Vagina (tissue), 2 donors: Measurements from ENCODE around the gene CD22. TPM values are rescaled to one million over a fixed set of nuclear protein-coding genes. Genes with fewer than 3 reads are reported as not detected.

Source experiments
- DNase-seq, 2 donors: peaks; one replicate each; pipeline ENCODE4 v3.0.0-alpha.2; 2017; ENCODE audit errors: extremely low spot score in 2 of 2
- H3K27ac ChIP-seq: fragments of 200-600 bp; sonication (generic); one replicate; pipeline ENCODE4 v1.5.1; 2019
- H3K27me3 ChIP-seq: fragments of 200-600 bp; sonication (generic); one replicate; pipeline ENCODE4 v1.5.1; 2019
- H3K36me3 ChIP-seq, 2 donors: fragments of 200-600 bp; sonication (generic); one replicate each; pipeline ENCODE4 v1.5.1; 2017 to 2019
- H3K4me1 ChIP-seq: fragments of 200-600 bp; sonication (generic); one replicate; pipeline ENCODE4 v1.5.1; 2019
- H3K4me3 ChIP-seq, 2 donors: fragments of 200-600 bp; sonication (generic); 1 replicate in 1 of 2; 2 replicates in 1 of 2; pipeline ENCODE4 v1.5.1; 2016 to 2019
- H3K9me3 ChIP-seq: fragments of 200-600 bp; sonication (generic); one replicate; pipeline ENCODE4 v1.5.1; 2019
- POLR2A ChIP-seq, 2 donors: fragments of 450-650 bp; IDR thresholded peaks; one replicate each; pipeline ENCODE4 v1.6.1; 2017; ENCODE audit warnings: antibody characterized with exemption in 2 of 2, mild to moderate bottlenecking in 2 of 2, moderate library complexity in 2 of 2
- POLR2AphosphoS5 ChIP-seq, 2 donors: sonication (generic); formaldehyde crosslinking; IDR thresholded peaks; one replicate each; pipeline ENCODE4 v1.9.0; 2017; ENCODE audit warnings: antibody characterized with exemption in 2 of 2, mild to moderate bottlenecking in 2 of 2, low read depth in 1 of 2; ENCODE audit not compliant: insufficient read depth in 1 of 2
- intact Hi-C: fragments of 100-400 bp; cut with DNase I; formaldehyde crosslinking; loops from one replicate; pipeline ENCODE4 v1.15.1; 2023
- microRNA-seq: library from miRNA; unstranded; fragments of <30 nt; microRNA quantifications from one replicate; pipeline ENCODE4, GENCODE V29; 2017; ENCODE audit warnings: borderline number of aligned reads, borderline replicate concordance
- total RNA-seq: library from RNA; depleted of rRNA; stranded (reverse); fragments of >200 nt; gene quantifications from one replicate; pipeline ENCODE4 v1.2.3, GENCODE V29; 2016
- TF ChIP-seq, protein P1 (sequence below), 3 experiments: fragments of 450-650 bp in 2 of 3; fragments of 200-600 bp in 1 of 3; sonication (generic) in 1 of 3; IDR thresholded peaks; one replicate each; pipeline ENCODE4 v1.5.1; 2017 to 2019; ENCODE audit warnings: antibody characterized with exemption in 3 of 3, mild to moderate bottlenecking in 2 of 3, moderate library complexity in 2 of 3

The CD22 gene
- total RNA-seq, 1 donor from 2014 or later: 7.6 TPM

DNA sequence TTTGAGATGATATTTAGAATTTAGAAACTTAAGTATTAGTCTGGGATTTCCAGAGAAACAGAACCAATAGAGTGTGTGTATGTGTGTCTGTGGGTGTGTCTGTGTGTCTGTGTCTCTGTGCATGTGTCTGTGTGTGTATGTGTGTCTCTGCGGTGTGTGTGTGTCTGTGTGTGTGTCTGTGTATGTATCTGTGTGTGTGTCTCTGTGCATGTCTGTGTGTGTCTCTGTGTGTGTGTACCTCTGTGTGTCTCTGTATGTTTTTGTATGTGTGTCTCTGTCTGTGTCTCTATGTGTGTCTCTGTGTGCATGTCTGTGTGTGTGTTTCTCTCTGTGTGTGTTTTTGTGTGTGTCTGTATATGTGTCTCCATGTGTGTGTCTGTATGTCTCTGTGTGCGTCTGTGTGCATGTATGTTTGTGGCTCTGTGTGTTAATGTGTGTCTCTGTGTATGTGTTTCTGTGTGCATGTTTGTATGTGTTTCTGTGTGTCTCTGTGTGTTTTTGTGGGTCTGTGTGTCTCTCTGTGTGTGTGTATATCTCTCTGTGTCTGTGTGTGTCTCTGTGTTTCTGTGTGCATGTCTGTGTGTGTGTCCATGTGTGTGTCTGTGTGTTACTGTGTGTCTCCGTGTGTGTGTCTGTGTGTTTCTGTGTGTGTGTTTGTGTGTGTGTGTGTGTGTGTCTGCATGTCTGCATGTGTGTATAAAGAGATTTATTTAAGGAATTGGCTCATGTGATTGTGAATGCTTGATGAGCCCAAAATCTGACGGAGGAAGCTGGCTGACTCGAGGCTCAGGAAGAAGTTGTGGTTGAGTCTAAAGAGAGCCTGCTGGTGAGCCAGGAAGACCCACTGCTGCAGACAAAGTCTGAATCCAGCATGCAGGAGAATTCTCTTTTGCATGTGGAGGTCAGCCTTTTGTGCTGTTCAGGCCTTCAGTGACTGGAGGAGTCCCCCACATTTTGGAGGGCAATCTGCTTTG lies 64.0 kb downstream of the CD22 start:
- Histone ChIP-seq H3K36me3 (no peaks in the 10 kb centered on the region), H3K4me3 (no peak overlapping the region), H3K27ac (no peak overlapping the region), H3K27me3 (no peaks in the 10 kb centered on the region), H3K4me1 (peaks cover 6% of the 10 kb centered on the region), H3K9me3 (no peaks in the 10 kb centered on the region)
- intact Hi-C loops: no loop called here
- peak in 1 of 2 donors; percentile 52 for DNase-seq
- no peak for TF ChIP-seq POLR2A (IDR thresholded peaks at IDR 0.05)
- TF ChIP-seq, protein P1, sequence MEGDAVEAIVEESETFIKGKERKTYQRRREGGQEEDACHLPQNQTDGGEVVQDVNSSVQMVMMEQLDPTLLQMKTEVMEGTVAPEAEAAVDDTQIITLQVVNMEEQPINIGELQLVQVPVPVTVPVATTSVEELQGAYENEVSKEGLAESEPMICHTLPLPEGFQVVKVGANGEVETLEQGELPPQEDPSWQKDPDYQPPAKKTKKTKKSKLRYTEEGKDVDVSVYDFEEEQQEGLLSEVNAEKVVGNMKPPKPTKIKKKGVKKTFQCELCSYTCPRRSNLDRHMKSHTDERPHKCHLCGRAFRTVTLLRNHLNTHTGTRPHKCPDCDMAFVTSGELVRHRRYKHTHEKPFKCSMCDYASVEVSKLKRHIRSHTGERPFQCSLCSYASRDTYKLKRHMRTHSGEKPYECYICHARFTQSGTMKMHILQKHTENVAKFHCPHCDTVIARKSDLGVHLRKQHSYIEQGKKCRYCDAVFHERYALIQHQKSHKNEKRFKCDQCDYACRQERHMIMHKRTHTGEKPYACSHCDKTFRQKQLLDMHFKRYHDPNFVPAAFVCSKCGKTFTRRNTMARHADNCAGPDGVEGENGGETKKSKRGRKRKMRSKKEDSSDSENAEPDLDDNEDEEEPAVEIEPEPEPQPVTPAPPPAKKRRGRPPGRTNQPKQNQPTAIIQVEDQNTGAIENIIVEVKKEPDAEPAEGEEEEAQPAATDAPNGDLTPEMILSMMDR (IDR thresholded peaks at IDR 0.05): no peak

DNA sequence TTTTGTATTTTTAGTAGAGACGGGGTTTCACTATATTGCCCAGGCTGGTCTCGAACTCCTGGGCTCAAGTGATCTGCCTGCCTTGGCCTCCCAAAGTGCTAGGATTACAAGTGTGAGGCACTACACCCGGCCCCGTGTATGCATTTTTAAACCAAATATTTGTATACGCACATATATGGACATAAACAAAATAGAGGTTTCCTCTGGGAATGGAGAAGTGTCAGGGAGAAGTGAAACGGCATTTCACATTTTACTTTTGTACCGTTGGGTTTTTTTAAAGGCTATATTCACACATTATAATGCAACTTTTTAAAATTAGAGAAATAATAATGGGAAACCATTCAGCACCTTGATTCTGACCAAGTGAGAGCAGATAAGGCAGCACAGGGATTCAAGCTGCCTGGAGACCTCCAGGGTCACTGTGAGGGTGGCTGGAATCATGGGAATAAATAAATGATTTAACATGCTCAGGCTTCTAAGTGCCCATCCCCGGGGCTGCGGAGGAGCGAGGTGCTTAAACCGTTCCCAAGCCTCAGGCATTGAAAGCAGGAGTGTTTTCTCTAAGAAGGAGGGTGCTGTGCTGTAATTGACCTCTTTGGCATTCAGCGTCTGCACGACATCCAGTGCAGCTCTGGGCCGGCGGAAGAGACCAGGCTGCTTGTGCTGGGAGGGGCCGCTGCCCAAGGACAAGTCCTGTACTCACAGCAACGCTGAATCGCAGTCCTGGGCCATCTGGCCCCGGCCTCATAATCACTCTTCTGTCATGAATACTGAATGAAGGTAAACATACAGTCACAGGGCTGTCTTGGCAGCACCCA lies 66.6 kb downstream of the CD22 start:
- intact Hi-C loops: no loop called here

DNA sequence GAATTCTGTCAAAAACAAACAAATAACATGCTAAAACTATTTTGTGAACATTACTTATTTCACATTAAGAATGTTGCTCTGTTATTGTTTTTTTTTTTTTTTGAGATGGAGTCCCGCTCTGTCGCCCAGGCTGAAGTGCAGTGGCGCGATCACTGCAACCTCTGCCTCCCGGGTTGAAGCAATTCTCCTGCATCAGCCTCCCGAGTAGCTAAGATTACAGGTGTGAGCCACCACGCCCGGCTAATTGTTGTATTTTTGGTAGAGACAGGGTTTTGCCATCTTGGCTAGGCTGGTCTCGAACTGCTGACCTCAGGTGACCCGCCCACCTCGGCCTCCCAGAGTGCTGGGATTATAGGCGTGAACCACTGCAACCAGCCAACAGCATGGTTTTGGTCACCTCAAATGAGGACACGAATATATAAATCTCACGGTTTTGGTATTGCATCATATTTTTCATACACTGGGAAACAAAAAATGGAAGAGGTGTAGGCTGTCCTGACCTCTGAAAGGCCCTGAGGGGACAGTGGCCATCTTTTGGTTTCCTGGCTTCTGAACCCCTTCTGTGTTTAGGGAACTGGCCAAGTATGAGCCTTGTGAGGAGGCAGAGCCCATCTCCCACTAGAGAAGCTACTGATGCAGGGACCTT lies 67.4 kb downstream of the CD22 start:
- H3K27ac ChIP-seq: no peak overlapping the region
- no peaks in the 10 kb centered on the region for H3K4me1 ChIP-seq
- intact Hi-C loops: no loop called here
- no peaks in the 10 kb centered on the region for H3K9me3 ChIP-seq
- TF ChIP-seq, protein P1 (IDR thresholded peaks at IDR 0.05): no peak
- H3K36me3 ChIP-seq: no peaks in the 10 kb centered on the region
- H3K27me3 ChIP-seq: no peaks in the 10 kb centered on the region
- no peak overlapping the region for H3K4me3 ChIP-seq
- no peak for DNase-seq

More for the DNA sequence above, 66.6 kb downstream of the CD22 start:
- H3K4me1 ChIP-seq: no peaks in the 10 kb centered on the region
- no peak for DNase-seq
- no peak overlapping the region for H3K4me3 ChIP-seq
- H3K27me3 ChIP-seq: no peaks in the 10 kb centered on the region
- H3K9me3 ChIP-seq: no peaks in the 10 kb centered on the region
- H3K36me3 ChIP-seq: no peaks in the 10 kb centered on the region
- no peak overlapping the region for H3K27ac ChIP-seq
- TF ChIP-seq, protein P1 (IDR thresholded peaks at IDR 0.05): no peak
- TF ChIP-seq POLR2AphosphoS5 (IDR thresholded peaks at IDR 0.05; ENCODE audit: insufficient read depth in 1 of 2, low read depth in 1 of 2) (no peak), POLR2A (IDR thresholded peaks at IDR 0.05) (no peak)

Small RNAs within 50 kb of the gene (microRNA-seq; reads per million reads assigned to microRNA genes)
- not detected for gene MIR5196

Other genes starting within 250 kb of the CD22 start
- gene FXYD3, start 213.4 kb upstream of the CD22 start, total RNA-seq: 788 TPM
- 32.9 TPM for gene LGI4, start 194.1 kb upstream of the CD22 start, total RNA-seq
- 135 TPM for gene FXYD1, start 190.4 kb upstream of the CD22 start, total RNA-seq
- 3.4 TPM for gene FXYD7, start 185.9 kb upstream of the CD22 start, total RNA-seq
- 144 TPM for gene FXYD5, start 174.5 kb upstream of the CD22 start, total RNA-seq
- not detected for gene FAM187B, start 100.4 kb upstream of the CD22 start, total RNA-seq
- gene LSR, start 80.2 kb upstream of the CD22 start, total RNA-seq: 32.9 TPM
- 95.5 TPM for gene USF2, start 60.2 kb upstream of the CD22 start, total RNA-seq
- gene HAMP, start 46.7 kb upstream of the CD22 start, total RNA-seq: not detected
- not detected for gene MAG, start 37.0 kb upstream of the CD22 start, total RNA-seq
- not detected for gene FFAR1, start 18.7 kb downstream of the CD22 start, total RNA-seq
- not detected for gene FFAR3, start 29.3 kb downstream of the CD22 start, total RNA-seq
- gene GPR42, start 41.9 kb downstream of the CD22 start, total RNA-seq: not detected
- gene FFAR2, start 119.1 kb downstream of the CD22 start, total RNA-seq: not detected
- 687 TPM for gene KRTDAP, start 161.3 kb downstream of the CD22 start, total RNA-seq
- 237 TPM for gene DMKN, start 184.5 kb downstream of the CD22 start, total RNA-seq
- 162 TPM for gene SBSN, start 199.1 kb downstream of the CD22 start, total RNA-seq
- not detected for gene GAPDHS, start 204.3 kb downstream of the CD22 start, total RNA-seq
- 104 TPM for gene TMEM147, start 216.4 kb downstream of the CD22 start, total RNA-seq
- gene ATP4A, start 234.5 kb downstream of the CD22 start, total RNA-seq: not detected